K562 (cell line): ENCODE measurements around the gene EDARADD. TPM values are rescaled to one million over a fixed set of nuclear protein-coding genes. Genes with fewer than 3 reads are reported as not detected.

ENCODE experiments used
- ATAC-seq: fragments of 200-7000 bp; cut with Tn5 transposase; 3 replicates; pipeline ENCODE4 v1.9.1; 2020; ENCODE audit warnings: moderate library complexity
- BruUV-seq: library from RNA; stranded (reverse); fragments of 400-500 nt; replicated peaks from 2 replicates; lab custom pipeline; 2021; lab: Mats Ljungman, UMichigan
- CTCF ChIA-PET: fragments of 300-600 bp; formaldehyde crosslinking; extraction: SDS; loops from one replicate; lab custom pipeline; 2021; ENCODE audit warnings: low intra/inter-chr PET ratio; lab: Yijun Ruan, JAX
- POLR2A ChIA-PET: fragments of 300-600, 350-650 bp; sonication (Branson Sonifier 250); formaldehyde crosslinking; extraction: SDS; loops from one replicate; lab custom pipeline; 2021; ENCODE audit warnings: antibody characterized with exemption, inconsistent platforms; lab: Yijun Ruan, JAX
- DNase-seq, 4 experiments: peaks; one replicate each; pipeline versions ENCODE4 v3.0.0 to v3.0.0-alpha.2; 2011 to 2018; ENCODE audit warnings: low spot score in 3 of 4, mixed read lengths in 3 of 4; ENCODE audit errors: extremely low read depth in 1 of 4
- FAIRE-seq: peaks from 2 replicates; lab custom pipeline; 2011; peaks lifted over from hg19 to GRCh38; lab: Jason Lieb, UNC
- H2AFZ ChIP-seq: 2 replicates; pipeline ENCODE4 v1.6.0; 2011; ENCODE audit warnings: low read depth, low read length, control low read depth, inconsistent platforms
- H3K27ac ChIP-seq: fragments of 200-600 bp; 3 replicates; pipeline ENCODE4 v1.8.0; 2011; ENCODE audit warnings: low read depth, mild to moderate bottlenecking, control low read depth, inconsistent platforms, low read length, moderate library complexity, mixed read lengths; ENCODE audit errors: extremely low read depth
- H3K27me3 ChIP-seq, 2 experiments: fragments of 300-600 bp in 1 of 2; 2 replicates in 1 of 2; 3 replicates in 1 of 2; pipeline versions ENCODE4 v1.6.0 to v1.8.0; 2011; ENCODE audit warnings: inconsistent platforms in 2 of 2, low read length in 2 of 2, mild to moderate bottlenecking in 1 of 2, mixed read lengths in 1 of 2, moderate library complexity in 1 of 2; ENCODE audit not compliant: control insufficient read depth in 2 of 2, insufficient read depth in 2 of 2
- H3K36me3 ChIP-seq: fragments of 300-600 bp; 3 replicates; pipeline ENCODE4 v1.8.0; 2011; ENCODE audit warnings: mild to moderate bottlenecking, low read length, inconsistent platforms; ENCODE audit not compliant: control insufficient read depth, insufficient read depth
- H3K4me1 ChIP-seq, 2 experiments: fragments of 200-600 bp in 1 of 2; replicated peaks in 1 of 2; 2 replicates in 1 of 2; 3 replicates in 1 of 2; pipeline versions ENCODE4 v1.5.1 to v1.8.0; 2011; ENCODE audit warnings: inconsistent platforms in 2 of 2, low read length in 2 of 2, mild to moderate bottlenecking in 1 of 2, mixed read lengths in 1 of 2, moderate library complexity in 1 of 2; ENCODE audit not compliant: control insufficient read depth in 2 of 2, insufficient read depth in 2 of 2
- H3K4me2 ChIP-seq: 2 replicates; pipeline ENCODE4 v1.6.1; 2011; ENCODE audit warnings: low read length, control low read depth, inconsistent platforms, mixed read lengths; ENCODE audit not compliant: insufficient read depth
- H3K4me3 ChIP-seq: fragments of 200-600 bp; sonication (generic), shearing (Covaris generic); 2 replicates; pipeline ENCODE4 v1.5.1; 2016; ENCODE audit warnings: control low read depth, inconsistent platforms
- H3K79me2 ChIP-seq: fragments of 200-600 bp; 3 replicates; pipeline ENCODE4 v1.8.0; 2011; ENCODE audit warnings: low read length, inconsistent platforms; ENCODE audit not compliant: control insufficient read depth, insufficient read depth
- H3K9ac ChIP-seq, 2 experiments: 2 replicates each; pipeline versions ENCODE4 v1.6.0 to v1.6.1; 2011; ENCODE audit warnings: low read depth in 2 of 2, low read length in 2 of 2, control low read depth in 1 of 2, inconsistent platforms in 1 of 2, mild to moderate bottlenecking in 1 of 2, mixed read lengths in 1 of 2; ENCODE audit not compliant: insufficient read depth in 1 of 2
- H3K9me1 ChIP-seq: one replicate; pipeline ENCODE4 v1.6.0; 2011; ENCODE audit warnings: inconsistent platforms, mild to moderate bottlenecking, low read length, moderate library complexity; ENCODE audit not compliant: control insufficient read depth, insufficient read depth
- H3K9me3 ChIP-seq: replicated peaks from 2 replicates; pipeline ENCODE4 v1.5.1; 2011; ENCODE audit warnings: low read depth, low read length, inconsistent platforms; ENCODE audit not compliant: control insufficient read depth, insufficient read depth
- H4K20me1 ChIP-seq: replicated peaks from 2 replicates; pipeline ENCODE4 v1.6.1; 2011; ENCODE audit warnings: low read length, inconsistent platforms, mixed read lengths; ENCODE audit not compliant: control insufficient read depth, insufficient read depth
- ARID1B ChIP-seq: fragments of 450-650 bp; IDR thresholded peaks from 2 replicates; pipeline ENCODE4 v1.6.1; 2016; ENCODE audit warnings: antibody characterized with exemption, mild to moderate bottlenecking, inconsistent platforms
- CTBP1 ChIP-seq: fragments of 450-650 bp; IDR thresholded peaks from 2 replicates; pipeline ENCODE4 v1.6.1; 2016; ENCODE audit warnings: borderline replicate concordance
- DPF2 ChIP-seq: fragments of 450-650 bp; IDR thresholded peaks from 2 replicates; pipeline ENCODE4 v1.6.1; 2016
- JUND ChIP-seq, 2 experiments: IDR thresholded peaks; 2 replicates in 1 of 2; 3 replicates in 1 of 2; pipeline ENCODE4 v1.6.1; 2011; ENCODE audit warnings: borderline replicate concordance in 2 of 2, low read depth in 2 of 2, low read length in 2 of 2, improper control_type of control experiment in 1 of 2, missing biosample characterization in 1 of 2, missing genetic modification characterization in 1 of 2, missing genetic modification reagents in 1 of 2
- RUNX1 ChIP-seq: sonication (generic); IDR thresholded peaks from 2 replicates; pipeline ENCODE4 v1.6.1; 2016; ENCODE audit warnings: antibody characterized with exemption, low read depth
- SMARCA4 ChIP-seq: fragments of 450-650 bp; IDR thresholded peaks from 2 replicates; pipeline ENCODE4 v1.6.1; 2016
- SMARCE1 ChIP-seq: fragments of 450-650 bp; IDR thresholded peaks from 2 replicates; pipeline ENCODE4 v1.7.1; 2016; ENCODE audit warnings: mild to moderate bottlenecking
- WGBS: fragments of 100-300 bp; shearing (Covaris generic); methylation state at CpG from one replicate; pipeline ENCODE4 v1.1.6; 2016; ENCODE audit warnings: low coverage, mixed read lengths; ENCODE audit not compliant: insufficient coverage; ENCODE audit errors: missing lambda C conversion rate; 5-methylcytosine and 5-hydroxymethylcytosine counted together
- in situ Hi-C: fragments of 300-500 bp; cut with MboI; formaldehyde crosslinking; loops from 4 replicates; pipeline ENCODE4 v1.15.0; 2018; ENCODE audit warnings: inconsistent platforms, mixed read lengths
- intact Hi-C: fragments of 100-400 bp; cut with micrococcal nuclease; formaldehyde crosslinking; loops from 2 replicates; pipeline ENCODE4 v1.14.2; 2022
- polyA plus RNA-seq, 8 experiments: library from polyadenylated mRNA; depleted of rRNA in 4 of 8; stranded (reverse) in 5 of 8; unstranded in 3 of 8; fragments of >200 nt; fragmentation: Nextera tagmentation in 2 of 8; fragmentation: Illumina TruSeq in 1 of 8; extraction: Ambion mirVana in 2 of 8; extraction: Trizol in 1 of 8; gene quantifications; 2 replicates each; pipeline versions ENCODE4 v1.2.1 to v1.2.3, GENCODE V29; 2011 to 2014; ENCODE audit warnings: inconsistent platforms in 1 of 8, missing spikeins in 1 of 8
- total RNA-seq, 7 experiments: library from RNA; depleted of rRNA in 6 of 7; stranded (reverse); fragments of >200 nt in 6 of 7; fragmentation: Illumina TruSeq in 2 of 7; extraction: Trizol in 2 of 7; gene quantifications; 2 replicates each; pipeline versions ENCODE4 v1.2.1 to v1.2.3, GENCODE V29; 2011 to 2021; ENCODE audit warnings: low replicate concordance in 1 of 7
- TF ChIP-seq, protein P1 (sequence below): fragments of 200-800 bp; sonication (Bioruptor generic); IDR thresholded peaks from 2 replicates; pipeline ENCODE4 v1.6.1; 2016; ENCODE audit warnings: missing genetic modification characterization, missing compliant biosample characterization

Gene EDARADD
- total and polyA plus RNA-seq, 9 of the 15 experiments (the other 6 are each of a cell fraction or from before 2014, with no cell fraction given), result 0.46 to 32.4 (median 20.6) TPM

DNA sequence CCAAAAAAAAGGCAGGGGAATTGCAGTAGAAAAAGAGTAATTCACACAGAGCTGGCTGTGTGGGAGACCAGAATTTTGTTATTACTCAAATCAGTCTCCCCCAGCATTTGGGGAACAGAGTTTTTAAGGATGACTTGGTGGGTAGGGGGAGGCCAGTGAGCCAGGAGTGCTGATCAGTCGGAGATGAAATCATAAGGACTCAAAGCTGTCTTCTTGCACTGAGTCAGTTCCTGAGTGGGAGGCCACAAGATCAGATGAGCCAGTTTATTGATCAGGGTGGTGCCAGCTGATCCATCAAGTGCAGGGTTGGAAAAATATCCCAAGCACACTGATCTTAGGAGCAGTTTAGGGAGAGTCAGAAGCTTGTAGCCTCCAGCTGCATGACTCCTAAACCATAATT is 23.7 kb upstream of the EDARADD start:
- 16% methylated on average over 1 of the region's 1 CpG for WGBS

More for the DNA sequence above, 23.7 kb upstream of the EDARADD start:
- H3K4me1 ChIP-seq, result peaks cover 0 to 7% of the 10 kb centered on the region in 2 experiments; a peak in 2 of 5 replicates
- CTCF ChIA-PET, result no interaction called here
- in situ Hi-C loops (no loop called here), intact Hi-C loops (no loop called here)
- no peaks in the 10 kb centered on the region for H3K79me2 ChIP-seq
- H3K9me3 ChIP-seq, result no peaks in the 10 kb centered on the region
- no TSS peak for BruUV-seq
- POLR2A ChIA-PET, result interaction anchor here (0.6 to 1.3 kb wide), 4 partner anchors 12 to 122 kb away, joined by 3 to 5 read pairs (median 4); no protein-coding TSS in a partner anchor
- H3K9ac ChIP-seq, result no peak overlapping the region
- no peaks in the 10 kb centered on the region for H3K27me3 ChIP-seq
- H4K20me1 ChIP-seq, result no peaks in the 10 kb centered on the region
- H3K4me3 ChIP-seq, result no peak overlapping the region
- H3K27ac ChIP-seq, result peak overlapping the region; percentile 29; the same call in 1 of the 3 replicates
- no peak overlapping the region for H3K4me2 ChIP-seq
- H2AFZ ChIP-seq, result peak overlapping the region; percentile 86
- FAIRE-seq (no peak), ATAC-seq (peak; percentile 56), DNase-seq (no peak)
- no peaks in the 10 kb centered on the region for H3K9me1 ChIP-seq
- TF ChIP-seq, protein P1, sequence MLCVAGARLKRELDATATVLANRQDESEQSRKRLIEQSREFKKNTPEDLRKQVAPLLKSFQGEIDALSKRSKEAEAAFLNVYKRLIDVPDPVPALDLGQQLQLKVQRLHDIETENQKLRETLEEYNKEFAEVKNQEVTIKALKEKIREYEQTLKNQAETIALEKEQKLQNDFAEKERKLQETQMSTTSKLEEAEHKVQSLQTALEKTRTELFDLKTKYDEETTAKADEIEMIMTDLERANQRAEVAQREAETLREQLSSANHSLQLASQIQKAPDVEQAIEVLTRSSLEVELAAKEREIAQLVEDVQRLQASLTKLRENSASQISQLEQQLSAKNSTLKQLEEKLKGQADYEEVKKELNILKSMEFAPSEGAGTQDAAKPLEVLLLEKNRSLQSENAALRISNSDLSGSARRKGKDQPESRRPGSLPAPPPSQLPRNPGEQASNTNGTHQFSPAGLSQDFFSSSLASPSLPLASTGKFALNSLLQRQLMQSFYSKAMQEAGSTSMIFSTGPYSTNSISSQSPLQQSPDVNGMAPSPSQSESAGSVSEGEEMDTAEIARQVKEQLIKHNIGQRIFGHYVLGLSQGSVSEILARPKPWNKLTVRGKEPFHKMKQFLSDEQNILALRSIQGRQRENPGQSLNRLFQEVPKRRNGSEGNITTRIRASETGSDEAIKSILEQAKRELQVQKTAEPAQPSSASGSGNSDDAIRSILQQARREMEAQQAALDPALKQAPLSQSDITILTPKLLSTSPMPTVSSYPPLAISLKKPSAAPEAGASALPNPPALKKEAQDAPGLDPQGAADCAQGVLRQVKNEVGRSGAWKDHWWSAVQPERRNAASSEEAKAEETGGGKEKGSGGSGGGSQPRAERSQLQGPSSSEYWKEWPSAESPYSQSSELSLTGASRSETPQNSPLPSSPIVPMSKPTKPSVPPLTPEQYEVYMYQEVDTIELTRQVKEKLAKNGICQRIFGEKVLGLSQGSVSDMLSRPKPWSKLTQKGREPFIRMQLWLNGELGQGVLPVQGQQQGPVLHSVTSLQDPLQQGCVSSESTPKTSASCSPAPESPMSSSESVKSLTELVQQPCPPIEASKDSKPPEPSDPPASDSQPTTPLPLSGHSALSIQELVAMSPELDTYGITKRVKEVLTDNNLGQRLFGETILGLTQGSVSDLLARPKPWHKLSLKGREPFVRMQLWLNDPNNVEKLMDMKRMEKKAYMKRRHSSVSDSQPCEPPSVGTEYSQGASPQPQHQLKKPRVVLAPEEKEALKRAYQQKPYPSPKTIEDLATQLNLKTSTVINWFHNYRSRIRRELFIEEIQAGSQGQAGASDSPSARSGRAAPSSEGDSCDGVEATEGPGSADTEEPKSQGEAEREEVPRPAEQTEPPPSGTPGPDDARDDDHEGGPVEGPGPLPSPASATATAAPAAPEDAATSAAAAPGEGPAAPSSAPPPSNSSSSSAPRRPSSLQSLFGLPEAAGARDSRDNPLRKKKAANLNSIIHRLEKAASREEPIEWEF (CRISPR knock-in tag), result peak; percentile 38; the same call in 1 of the 2 replicates
- TF ChIP-seq DPF2, result peak; percentile 68
- TF ChIP-seq RUNX1, result no peak
- TF ChIP-seq ARID1B, result peak; percentile 41; the same call in 1 of the 2 replicates
- no peak for TF ChIP-seq CTBP1
- peak; percentile 9; the same call in 1 of the 2 replicates for TF ChIP-seq JUND (IDR thresholded peaks at IDR 0.05; ENCODE audit: borderline replicate concordance, low read depth, low read length)
- no peak for TF ChIP-seq JUND (tag; IDR thresholded peaks at IDR 0.05; ENCODE audit: borderline replicate concordance, low read depth, low read length)
- 0 out of 2 replicates have a peak, but pooled peaks have one; percentile 18 for TF ChIP-seq SMARCA4
- TF ChIP-seq SMARCE1, result 0 out of 2 replicates have a peak, but pooled peaks have one; percentile 37
- no peaks in the 10 kb centered on the region for H3K36me3 ChIP-seq
